OCI-LY3 (cell line): ENCODE results near the gene PLEK2.
A peak's percentile ranks its signal among the peaks of the same experiment; 100 is the strongest.

Experiments
- CTCF ChIP-seq: fragments of 200-600, 300-600 bp; sonication (generic); IDR thresholded peaks from 2 replicates; pipeline ENCODE4 v1.5.1; 2014; ENCODE audit warnings: antibody characterized with exemption, low read length, low read depth
- EZH2phosphoT487 ChIP-seq: fragments of 200-600 bp; shearing (Covaris generic); IDR thresholded peaks from 2 replicates; pipeline ENCODE4 v1.6.1; 2018; ENCODE audit warnings: antibody characterized with exemption, mixed run types, low read depth

- TF ChIP-seq CTCF (peak; percentile 89), EZH2phosphoT487 (no peak)
These were observed 8.3 kb upstream of the PLEK2 start for GRCh38 chr14:67420102-67420739.
